HG02642 (cell line): ENCODE results near the gene PTTG1.

Source experiments
- ATAC-seq: cut with Tn5 transposase; IDR thresholded peaks from one replicate; pipeline ENCODE4 v1.9.1; 2021; ENCODE audit warnings: mild to moderate bottlenecking; ENCODE audit not compliant: unreplicated experiment, poor library complexity

PTTG1 gene

GRCh38 chr5:160468363-160468975, 46.8 kb downstream of the PTTG1 start:
- no peak for ATAC-seq

- no peak for ATAC-seq
These were observed 47.8 kb downstream of the PTTG1 start for GRCh38 chr5:160469156-160470144.

- ATAC-seq: no peak
These were observed 49.0 kb downstream of the PTTG1 start for GRCh38 chr5:160470437-160471361.

- ATAC-seq: no peak
These were observed 50.1 kb downstream of the PTTG1 start for GRCh38 chr5:160471761-160472160.

GRCh38 chr5:160472482-160472881, 50.8 kb downstream of the PTTG1 start:
- no peak for ATAC-seq

GRCh38 chr5:160473681-160474080, 52.0 kb downstream of the PTTG1 start:
- ATAC-seq: no peak

- no peak for ATAC-seq
These were observed 52.4 kb downstream of the PTTG1 start for GRCh38 chr5:160474084-160474483.

- no peak for ATAC-seq
These were observed 54.3 kb downstream of the PTTG1 start for GRCh38 chr5:160475864-160476438.

- ATAC-seq: no peak
These were observed 55.8 kb downstream of the PTTG1 start for GRCh38 chr5:160477266-160477970.

GRCh38 chr5:160478163-160478562, 56.5 kb downstream of the PTTG1 start:
- no peak for ATAC-seq
